ENCODE results near the gene THAP6.

DNA sequence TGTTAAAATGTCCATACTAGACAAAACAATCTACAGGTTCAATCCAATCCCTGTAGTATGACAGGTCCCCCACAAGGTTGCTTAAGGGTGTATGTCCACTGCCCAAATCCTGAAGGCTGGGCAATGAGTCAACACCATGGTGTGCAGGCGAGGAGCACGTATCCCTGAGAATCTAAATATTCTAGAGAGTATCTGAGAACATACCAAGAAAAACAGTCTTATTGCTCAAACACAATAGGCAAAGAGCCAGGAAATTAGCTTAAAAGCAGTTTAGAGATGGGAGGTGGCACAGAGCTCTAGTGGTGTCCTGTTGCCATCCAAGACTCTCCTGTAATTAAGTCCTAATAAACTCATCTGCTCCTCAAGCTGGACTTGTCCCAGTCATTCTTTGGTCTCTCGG lies 37.1 kb upstream of the THAP6 start:
- TF ChIP-seq CTCF (IDR thresholded peaks at IDR 0.05) (no peak), POLR2A (IDR thresholded peaks at IDR 0.05) (no peak)

Measured in right lobe of liver (tissue), 4 donors.